ENCODE results near the gene C1orf35. TPM values are rescaled to one million over a fixed set of nuclear protein-coding genes. Genes with fewer than 3 reads are reported as not detected.
A peak's percentile ranks its signal among the peaks of the same experiment; 100 is the strongest.

C1orf35 gene
- total and polyA plus RNA-seq, 2 of the 8 experiments (the other 6 are each of a cell fraction or from before 2014, with no cell fraction given): 18.6 to 19.9 TPM

DNA sequence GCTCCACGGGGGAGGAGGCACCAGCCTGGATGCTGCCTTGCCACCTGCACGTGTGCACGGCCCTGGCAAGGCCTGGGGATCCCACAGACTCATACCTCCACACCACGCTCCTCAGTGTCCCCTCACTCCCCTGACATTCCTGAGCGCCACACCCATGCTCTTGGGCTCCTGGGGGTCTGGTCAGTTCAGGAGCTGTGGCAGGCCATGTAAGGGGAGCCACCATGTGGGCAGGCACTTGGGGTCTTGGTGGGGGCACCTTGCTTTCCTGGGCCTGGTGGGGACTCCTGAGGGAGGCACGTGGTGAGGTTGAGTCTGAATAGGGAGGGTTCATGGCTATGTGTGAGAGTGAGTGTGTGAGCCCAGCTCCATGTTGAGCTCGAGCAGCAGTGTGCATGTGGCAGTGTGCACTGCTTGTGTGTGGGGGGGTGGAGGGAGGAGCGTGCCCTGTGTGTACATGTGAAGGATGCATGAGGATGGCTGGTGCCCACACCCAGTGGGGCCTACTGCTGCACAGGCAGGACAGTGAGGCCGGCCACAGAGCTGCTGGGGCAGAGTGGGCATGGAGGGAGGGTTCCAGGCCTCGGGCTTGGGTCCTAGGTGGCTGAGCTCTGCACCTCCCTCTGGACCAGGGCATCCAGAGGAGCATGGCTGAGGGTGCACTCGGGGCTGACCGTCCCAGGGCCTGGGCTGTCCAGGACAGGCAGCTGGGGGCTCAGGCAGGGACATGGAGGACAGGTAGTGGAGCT, 48.2 kb upstream of the C1orf35 start:
- FAIRE-seq (no peak), DNase-seq (ENCODE audit: low read depth in 1 of 2, low spot score in 2 of 2) (no peak)
- TF ChIP-seq SP2 (IDR thresholded peaks at IDR 0.05; ENCODE audit: low read length) (no peak), CBX5 (IDR thresholded peaks at IDR 0.05; ENCODE audit: low read depth, low read length) (no peak), KDM5A (IDR thresholded peaks at IDR 0.05; ENCODE audit: low read length) (no peak)
- POLR2A ChIA-PET (ENCODE audit: partially characterized antibody): interaction anchor here (0.6 to 5.5 kb wide), 5 partner anchors 11 to 69 kb away, joined by 3 to 44 read pairs (median 3); partner anchors contain the start of genes ARF1, GUK1 and IBA57
- Histone ChIP-seq H4K8ac (ENCODE audit: extremely low read depth, insufficient read depth, low read length) (no peak overlapping the region), H3K9me3 (ENCODE audit: insufficient read depth in 2 of 2, low read depth in 1 of 2, low read length in 1 of 2) (no peaks in the 10 kb centered on the region), H3K4ac (replicated peaks; ENCODE audit: insufficient read length, low read depth, low read length) (no peak overlapping the region), H2AK5ac (ENCODE audit: low read depth, low read length) (0 out of 2 replicates have a peak overlapping the region, but pooled peaks have one; percentile 40), H3K79me2 (ENCODE audit: control insufficient read depth in 1 of 2, insufficient read depth in 2 of 2, low read length in 2 of 2) (no peaks in the 10 kb centered on the region), H2BK5ac (ENCODE audit: low read depth, low read length) (no peak overlapping the region), H3K56ac (replicated peaks; ENCODE audit: insufficient read length, low read depth, low read length) (no peak overlapping the region), H3K27ac (ENCODE audit: low read depth, low read length) (no peak overlapping the region), H3K23me2 (ENCODE audit: low read depth, low read length) (no peaks in the 10 kb centered on the region; the same call in 1 of the 2 replicates), H3K14ac (ENCODE audit: insufficient read length) (no peak overlapping the region), H3K4me1 (replicated peaks in 1 of 4; ENCODE audit: control insufficient read depth in 3 of 4, insufficient read depth in 4 of 4, low read length in 3 of 4) (peaks cover 0 to 10% (median 4%) of the 10 kb centered on the region in 4 experiments; a peak in 1 of 7 replicates), H3K4me3 (ENCODE audit: extremely low read depth in 1 of 4, insufficient read depth in 2 of 4, low read depth in 3 of 4, low read length in 4 of 4) (no peak overlapping the region), H2BK12ac (ENCODE audit: low read depth, low read length) (peak overlapping the region; percentile 60; the same call in 1 of the 2 replicates), H3K4me2 (ENCODE audit: insufficient read depth in 1 of 2, low read depth in 2 of 2, low read length in 2 of 2) (no peak overlapping the region), H3K79me1 (ENCODE audit: low read depth, low read length) (peaks cover 2% of the 10 kb centered on the region), H3K27me3 (replicated peaks in 1 of 4; ENCODE audit: control insufficient read depth in 3 of 4, extremely low read depth in 1 of 4, insufficient read depth in 3 of 4, low read length in 3 of 4) (0 out of 7 replicates have a peak, but pooled peaks cover 0 to 5% (median 0%) of the 10 kb centered on the region in 4 experiments), H3K18ac (ENCODE audit: extremely low read depth, low read length) (no peak overlapping the region), H4K20me1 (replicated peaks in 1 of 2; ENCODE audit: control insufficient read depth in 1 of 2, insufficient read depth in 2 of 2, low read length in 2 of 2) (peaks cover 1 to 10% of the 10 kb centered on the region in 2 experiments), H2BK15ac (ENCODE audit: low read length) (0 out of 2 replicates have a peak overlapping the region, but pooled peaks have one; percentile 29), H3K9ac (replicated peaks in 1 of 4; ENCODE audit: extremely low read depth in 1 of 4, low read depth in 3 of 4, low read length in 3 of 4) (no peak overlapping the region), H2BK20ac (ENCODE audit: low read length) (no peak overlapping the region), H2BK120ac (replicated peaks; ENCODE audit: low read depth, low read length) (no peak overlapping the region), H3K23ac (ENCODE audit: insufficient read length) (no peak overlapping the region), H4K91ac (replicated peaks; ENCODE audit: insufficient read length, low read length) (peak overlapping the region; percentile 30), H3K36me3 (ENCODE audit: control insufficient read depth in 2 of 4, insufficient read depth in 4 of 4, low read length in 3 of 4) (no peaks in the 10 kb centered on the region), H2AFZ (ENCODE audit: low read length) (no peak overlapping the region), H4K5ac (ENCODE audit: insufficient read length, low read depth, low read length) (no peak overlapping the region)
- 84% methylated on average over 12 of the region's 12 CpGs; no CpG with 5 or more reads in 1 of the 2 experiments for WGBS, 2 experiments (ENCODE audit: extremely low coverage in 1 of 2, insufficient coverage in 1 of 2, insufficient read length in 1 of 2, insufficient replicate concordance in 2 of 2, low coverage in 1 of 2, low lambda C conversion rate in 2 of 2, missing lambda C conversion rate in 1 of 2)
- CTCF ChIA-PET (ENCODE audit: partially characterized antibody): interaction anchor here (0.8 to 2.8 kb wide), 9 partner anchors 9 to 153 kb away, joined by 3 to 10 read pairs (median 4); partner anchors contain the start of genes GUK1 and IBA57
